SW480 (cell line): ENCODE data around the gene ZDHHC11B.
A peak's percentile ranks its signal among the peaks of the same experiment; 100 is the strongest.
"Not testable (repeated sequence)": the region's sequence is repeated elsewhere in the genome, so short reads cannot be mapped to it uniquely, and the experiment has no call there.

Source experiments
- DNase-seq: peaks from one replicate; pipeline ENCODE4 v3.0.0-alpha.2; 2016; ENCODE audit warnings: low spot score

The ZDHHC11B gene, protein sequence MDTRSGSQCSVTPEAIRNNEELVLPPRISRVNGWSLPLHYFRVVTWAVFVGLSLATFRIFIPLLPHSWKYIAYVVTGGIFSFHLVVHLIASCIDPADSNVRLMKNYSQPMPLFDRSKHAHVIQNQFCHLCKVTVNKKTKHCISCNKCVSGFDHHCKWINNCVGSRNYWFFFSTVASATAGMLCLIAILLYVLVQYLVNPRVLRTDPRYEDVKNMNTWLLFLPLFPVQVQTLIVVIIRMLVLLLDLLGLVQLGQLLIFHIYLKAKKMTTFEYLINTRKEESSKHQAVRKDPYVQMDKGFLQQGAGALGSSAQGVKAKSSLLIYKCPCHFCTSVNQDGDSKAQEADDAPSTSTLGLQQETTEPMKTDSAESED

DNA sequence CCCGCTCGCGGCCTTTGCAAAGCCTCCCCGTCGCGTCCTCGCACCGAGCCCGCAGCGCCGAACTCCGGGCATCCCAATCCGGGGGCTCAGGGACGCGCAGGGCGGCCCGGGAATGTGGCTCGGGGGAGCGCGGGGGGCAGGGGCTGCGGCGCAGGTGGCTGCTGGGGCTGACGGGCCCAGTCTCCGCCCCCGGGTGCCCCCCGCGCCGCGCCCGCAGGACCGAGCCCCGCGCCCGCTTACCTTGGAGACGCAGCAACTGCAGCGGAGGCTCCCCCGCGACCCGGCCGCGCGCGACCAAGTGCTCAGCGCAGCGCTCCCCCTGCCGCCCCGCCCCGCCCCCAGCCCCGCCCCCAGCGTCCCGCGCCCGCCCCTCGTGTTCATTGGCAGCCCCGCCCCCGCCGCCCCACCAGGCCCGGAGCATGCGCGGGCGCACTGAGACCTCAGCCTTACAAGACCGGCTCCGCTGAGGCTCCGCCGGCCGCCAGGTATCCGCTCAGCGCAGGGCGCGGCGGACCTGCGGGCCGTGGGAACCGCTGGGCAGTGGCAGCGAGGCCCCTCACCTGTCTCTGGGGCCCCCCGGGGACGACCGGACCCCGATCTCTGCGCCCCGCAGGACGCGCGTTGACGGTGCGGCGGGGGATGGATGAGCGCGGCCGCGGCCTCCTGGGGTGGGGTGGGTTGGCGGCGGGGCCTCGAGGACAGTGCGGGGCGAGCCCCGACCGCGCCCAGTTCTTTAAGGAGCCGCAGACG is at the start of gene ZDHHC11B:
Gene ZDHHC11B (minus strand): TSS at position 302 of the 750 bp plus-strand sequence. CDS start 17,810 bp downstream, outside the sequence.
- DNase-seq: peak; percentile 82

DNA sequence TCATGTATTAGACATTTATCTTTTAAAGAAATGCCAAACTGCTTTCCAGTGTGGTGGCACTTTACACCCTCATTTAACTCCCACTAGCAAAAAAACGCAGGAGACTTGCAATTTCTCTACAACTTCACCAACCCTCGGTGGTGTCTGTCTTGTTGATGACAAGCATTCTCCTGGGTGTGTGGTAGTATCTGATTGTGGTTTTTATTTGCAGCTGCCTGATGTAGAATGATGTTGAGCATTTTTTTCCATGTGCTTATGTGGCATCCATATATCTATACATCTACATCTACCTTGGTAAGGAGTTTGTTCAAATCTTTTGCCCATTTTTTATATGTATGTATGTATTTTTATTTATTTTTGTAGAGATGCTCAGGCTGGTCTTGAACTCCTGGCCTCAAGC is 49.5 kb upstream of the ZDHHC11B start:
- DNase-seq: not testable (repeated sequence)

DNA sequence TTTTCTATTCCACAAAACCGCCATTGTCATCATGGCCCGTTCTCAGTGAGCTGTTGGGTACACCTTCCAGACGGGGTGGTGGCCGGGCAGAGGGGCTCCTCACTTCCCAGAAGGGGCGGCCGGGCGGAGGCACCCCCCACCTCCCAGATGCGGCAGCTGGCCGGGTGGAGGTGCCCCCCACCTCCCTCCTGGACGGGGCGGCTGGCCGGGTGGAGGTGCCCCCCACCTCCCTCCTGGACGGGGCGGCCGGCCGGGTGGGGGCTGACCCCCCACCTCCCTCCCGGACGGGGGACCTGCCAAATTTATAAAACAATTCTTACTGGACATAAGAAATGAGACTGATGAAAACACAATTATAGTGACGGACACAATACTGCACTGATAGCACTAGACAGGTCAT is 43.7 kb upstream of the ZDHHC11B start:
- DNase-seq: not testable (repeated sequence)

DNA sequence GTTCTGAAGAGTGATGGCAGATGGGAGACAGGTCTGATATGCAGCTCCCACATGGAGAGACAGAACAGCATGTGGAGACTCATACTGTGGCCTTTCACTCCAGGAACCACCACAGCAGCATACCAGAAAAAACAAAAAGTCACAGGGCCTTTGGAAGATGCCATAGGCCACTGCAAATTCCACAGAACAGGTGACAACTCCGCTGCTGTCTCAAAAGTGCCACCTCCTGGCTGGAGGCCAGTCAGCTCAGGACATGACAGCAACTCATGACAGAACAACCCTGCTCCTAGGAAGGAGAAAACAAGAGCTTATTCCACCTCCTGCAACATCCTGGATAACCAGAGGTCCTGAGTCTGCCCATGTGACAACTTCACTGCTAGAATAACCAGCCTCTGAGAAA is 41.0 kb upstream of the ZDHHC11B start:
- not testable (repeated sequence) for DNase-seq

DNA sequence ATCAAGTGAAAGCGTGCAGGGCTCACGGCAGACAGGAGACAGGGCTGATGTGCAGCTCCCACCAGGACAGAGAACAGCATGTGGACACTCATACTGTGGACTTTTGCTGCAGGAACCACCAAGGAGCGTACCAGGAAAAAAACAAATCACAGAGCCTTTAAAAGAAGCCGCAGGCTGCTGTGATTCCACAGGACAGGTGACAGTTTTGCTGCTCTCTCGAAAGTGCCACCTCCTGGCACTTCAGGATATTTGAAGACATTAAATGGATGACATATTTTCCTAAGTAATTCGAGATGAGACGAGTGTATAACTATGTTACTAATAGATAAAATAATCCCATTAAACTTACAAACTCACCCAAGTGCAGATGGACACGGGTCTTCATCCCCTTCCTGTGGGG is 37.0 kb upstream of the ZDHHC11B start:
- DNase-seq: peak; percentile 20

DNA sequence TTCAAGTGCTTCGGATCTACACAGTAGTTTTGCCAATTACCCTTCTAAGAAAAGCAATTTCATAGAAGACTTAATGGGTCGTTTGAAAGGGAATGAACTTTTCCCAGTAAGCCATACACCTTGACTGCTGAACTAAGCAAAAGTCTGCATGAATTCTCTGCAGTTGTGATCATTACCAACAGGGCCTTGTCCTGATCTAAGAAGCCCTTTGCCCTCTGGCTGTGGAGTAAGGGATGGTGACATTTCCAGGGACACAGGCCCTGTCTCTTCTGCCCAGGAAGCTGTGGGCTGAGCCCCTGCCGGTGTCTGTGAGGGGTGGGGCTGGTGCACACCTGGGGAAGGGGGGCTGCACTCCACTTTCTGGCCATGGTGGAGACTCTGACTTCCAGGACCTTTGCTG is 35.7 kb upstream of the ZDHHC11B start:
- no peak for DNase-seq

DNA sequence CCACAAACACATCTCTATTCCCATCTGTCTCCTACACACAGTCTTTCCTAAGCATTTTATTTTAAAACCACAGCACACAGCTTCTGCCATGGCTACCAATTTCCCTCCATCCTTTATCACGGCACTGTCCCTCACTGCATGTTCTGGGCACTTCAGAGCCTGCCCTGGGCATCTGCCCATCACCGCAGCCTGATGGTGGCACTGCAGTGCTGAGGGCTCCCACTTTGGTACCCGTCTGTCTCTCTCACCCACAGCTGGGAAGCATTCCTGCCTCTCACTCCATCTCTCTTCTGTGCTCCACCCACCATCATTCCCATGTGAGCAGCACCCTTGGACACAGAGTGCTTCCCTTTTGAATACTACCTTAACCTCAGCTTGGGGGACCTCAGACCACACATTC is 34.5 kb upstream of the ZDHHC11B start:
- DNase-seq: no peak

DNA sequence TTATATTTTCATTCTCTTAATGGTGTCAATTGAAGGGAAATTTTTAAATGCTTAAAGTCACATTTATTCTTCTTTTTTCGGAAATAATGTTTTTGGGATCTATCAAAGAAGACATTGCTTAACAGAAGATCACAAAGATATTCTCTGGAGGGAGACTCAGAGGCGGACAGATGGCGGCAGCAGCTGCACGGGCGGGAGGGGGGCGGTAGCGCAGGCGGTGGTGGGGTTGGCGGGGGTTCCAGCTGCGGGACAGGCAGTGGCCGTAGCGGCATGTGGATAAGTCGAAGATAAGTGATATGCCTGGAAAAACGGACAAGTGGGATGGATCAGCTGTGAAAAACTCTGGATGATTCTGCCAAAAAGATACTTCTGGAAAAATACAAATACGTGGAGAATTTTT is 31.6 kb upstream of the ZDHHC11B start:
- DNase-seq: no peak

DNA sequence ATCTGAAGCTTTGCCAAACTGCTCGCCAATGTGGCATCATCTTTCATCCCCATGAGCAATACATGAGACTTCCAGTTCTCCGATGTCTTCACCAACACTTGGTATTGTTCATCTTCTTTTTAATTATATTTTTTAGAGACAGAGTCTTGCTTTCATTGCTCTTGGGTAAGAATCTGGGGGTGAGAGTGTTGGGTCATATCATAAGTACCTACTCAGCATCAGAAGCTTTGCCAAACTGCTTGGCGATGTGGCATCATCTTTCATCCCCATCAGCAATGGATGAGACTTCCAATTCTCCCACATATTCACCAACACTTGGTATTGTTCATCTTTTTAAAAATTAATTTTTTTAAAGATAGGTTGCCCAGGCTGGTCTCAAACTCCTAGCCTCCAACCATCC is 30.9 kb upstream of the ZDHHC11B start:
- no peak for DNase-seq

DNA sequence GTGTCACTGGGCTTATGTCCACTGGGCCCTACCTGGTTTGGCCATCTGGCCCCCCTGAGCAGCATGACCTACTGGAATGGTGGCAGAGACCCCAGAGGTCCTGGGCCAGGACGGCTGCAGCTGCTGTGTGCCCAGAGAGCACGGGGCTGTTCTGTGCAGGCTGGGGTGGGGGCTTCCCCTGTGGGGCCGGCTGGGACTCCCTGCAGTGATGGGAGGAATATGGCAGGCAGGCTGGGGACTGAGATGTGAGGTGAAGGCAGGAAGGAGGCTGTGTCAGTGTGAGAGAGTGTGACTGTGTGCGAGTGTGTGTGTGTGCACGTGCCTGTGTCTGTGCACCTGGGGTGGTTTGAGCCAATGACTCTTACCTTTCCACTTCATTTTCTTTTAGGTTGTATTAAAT is 29.0 kb upstream of the ZDHHC11B start:
- DNase-seq: not testable (repeated sequence)

DNA sequence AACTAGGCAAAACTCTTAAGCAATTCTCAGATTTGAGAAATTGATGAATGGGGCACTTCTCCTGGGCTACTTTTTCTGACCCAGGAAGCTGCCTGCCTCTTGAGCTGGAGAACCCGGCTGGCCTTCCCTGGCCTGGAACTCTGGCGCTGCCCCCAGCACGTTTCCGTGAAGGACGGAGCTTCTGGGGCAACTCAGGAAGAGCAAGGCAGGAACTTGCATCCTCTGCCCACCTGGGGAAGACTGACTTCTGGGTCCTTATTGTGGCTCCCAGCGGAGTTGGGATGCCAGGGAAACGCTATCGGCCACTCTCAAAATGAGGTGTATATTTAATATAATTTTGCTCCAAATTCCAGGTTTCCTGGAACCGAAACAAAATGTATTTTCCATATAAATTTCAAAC is 26.9 kb upstream of the ZDHHC11B start:
- not testable (repeated sequence) for DNase-seq

DNA sequence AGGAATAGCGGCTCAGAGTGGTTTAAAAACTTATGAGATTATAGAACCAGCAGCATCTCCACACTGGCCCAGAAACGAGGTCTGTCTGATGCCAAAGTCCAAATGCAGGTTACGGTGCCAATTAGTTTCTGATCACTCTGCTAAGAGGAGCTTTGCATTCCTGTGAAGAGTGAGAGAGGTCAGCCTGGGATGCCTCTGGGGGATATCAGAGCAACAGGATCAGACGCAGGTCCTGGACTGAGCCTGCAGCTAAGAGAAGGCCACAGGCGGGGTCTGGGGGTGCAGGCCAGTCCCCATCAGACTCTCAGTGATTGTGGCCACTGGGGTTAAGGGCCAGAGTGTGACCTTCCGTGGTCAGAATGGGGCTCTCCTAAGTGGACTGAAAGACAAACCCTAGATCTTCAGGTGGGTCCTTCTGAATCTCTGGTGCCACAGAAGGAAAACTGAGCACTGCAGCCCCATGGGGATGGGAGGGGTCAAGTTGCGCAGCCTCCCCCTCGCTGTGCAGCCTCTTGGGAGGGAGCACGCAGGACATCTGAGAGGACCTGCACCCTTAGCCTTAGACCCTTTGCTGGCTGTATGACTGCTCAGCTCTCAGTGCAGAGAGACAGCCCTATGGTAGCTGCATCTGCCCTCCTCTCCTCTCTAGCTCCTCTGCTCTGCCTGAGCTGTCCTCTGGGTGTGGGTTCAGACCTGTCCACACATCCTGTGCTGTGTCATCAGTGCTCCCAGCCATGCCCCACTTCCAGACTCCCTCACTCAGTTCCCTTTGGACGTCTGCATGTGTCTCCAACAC is 23.4 kb upstream of the ZDHHC11B start:
- not testable (repeated sequence) for DNase-seq

DNA sequence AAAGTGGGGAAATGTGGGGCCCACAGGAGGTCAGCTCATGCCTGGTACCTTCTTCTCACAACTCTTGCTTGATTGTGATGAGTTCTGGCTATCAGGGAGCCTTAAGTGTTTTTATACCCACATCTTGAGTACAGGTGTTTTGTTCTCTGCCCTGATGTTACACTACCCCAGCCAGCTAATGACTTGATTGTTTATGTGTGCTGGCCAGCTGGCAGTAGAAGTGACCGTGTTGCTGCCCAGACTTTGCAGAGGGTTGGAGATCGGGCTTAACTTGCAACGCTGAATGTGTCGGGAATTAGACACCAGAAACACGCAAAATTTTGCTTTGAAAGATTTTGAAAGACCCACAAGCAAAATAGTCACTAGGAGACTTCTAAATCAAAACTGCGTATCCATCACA is 16.9 kb upstream of the ZDHHC11B start:
- no peak for DNase-seq

DNA sequence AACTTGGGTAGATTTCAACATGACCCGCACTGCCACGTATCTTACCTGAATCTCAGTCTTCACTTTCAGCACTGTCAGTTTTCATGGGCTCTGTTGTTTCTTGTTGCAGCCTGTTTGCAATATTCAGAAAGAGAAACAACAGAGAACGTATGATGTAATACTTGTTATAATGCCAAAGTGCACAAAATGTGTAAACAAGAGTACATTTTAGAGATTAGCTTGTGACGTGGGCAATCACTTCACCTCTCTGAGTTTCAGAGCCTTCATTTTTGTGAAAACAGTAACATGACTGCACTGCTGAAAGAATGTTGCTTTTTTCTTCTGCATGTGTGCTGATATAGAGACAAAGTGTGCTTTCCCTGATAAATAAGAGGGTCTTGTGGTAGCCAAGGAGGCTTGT is 16.5 kb upstream of the ZDHHC11B start:
- DNase-seq: not testable (repeated sequence)

DNA sequence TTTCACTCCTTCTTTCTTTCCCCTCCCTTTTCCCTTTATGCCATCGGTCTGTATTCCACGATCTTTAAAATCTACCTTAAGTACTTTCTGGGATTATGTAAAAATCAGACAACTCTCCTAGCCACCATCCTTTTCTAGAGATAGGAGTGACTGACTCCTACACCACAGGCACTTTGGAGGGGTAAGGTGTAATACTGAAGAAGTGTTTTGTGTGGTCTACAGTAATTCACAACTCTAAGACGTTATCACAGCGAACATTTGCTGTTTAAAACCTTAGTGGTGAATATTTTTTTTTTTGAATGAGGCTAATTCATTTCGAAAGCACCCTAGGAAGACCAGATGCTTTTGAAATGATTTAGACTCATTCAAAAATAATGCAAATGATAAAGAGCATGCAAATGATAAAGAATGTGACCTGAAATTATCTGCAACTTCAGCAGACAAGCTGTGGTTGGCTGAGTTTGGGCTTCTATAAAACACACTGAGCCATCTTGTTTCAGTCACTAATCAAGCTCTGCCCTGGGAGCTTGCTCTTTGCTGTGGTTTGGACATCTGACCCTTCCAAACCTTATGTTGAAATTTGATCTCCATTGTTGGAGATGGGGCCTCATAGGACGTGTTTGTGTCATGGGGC is 14.1 kb upstream of the ZDHHC11B start:
- DNase-seq: not testable (repeated sequence)

DNA sequence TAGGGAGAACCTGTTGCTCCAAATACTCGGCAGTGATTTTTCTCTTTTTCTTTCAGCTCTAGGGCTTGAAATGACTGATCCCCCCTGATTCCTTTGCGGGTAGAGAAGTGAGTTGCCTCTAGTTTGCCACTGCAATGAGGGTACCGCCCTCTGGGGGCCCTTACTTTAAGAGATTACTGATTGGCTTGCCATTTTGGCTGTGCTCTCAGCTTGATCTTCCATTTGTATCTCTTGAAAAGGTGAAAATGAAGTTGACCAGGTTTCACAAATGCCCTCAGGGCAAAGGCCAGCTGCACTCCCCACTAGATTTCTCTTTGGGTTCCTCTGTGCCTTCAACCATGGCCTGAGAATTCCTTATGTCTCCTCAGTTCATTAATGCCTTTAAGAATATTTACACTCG is 13.5 kb upstream of the ZDHHC11B start:
- not testable (repeated sequence) for DNase-seq

DNA sequence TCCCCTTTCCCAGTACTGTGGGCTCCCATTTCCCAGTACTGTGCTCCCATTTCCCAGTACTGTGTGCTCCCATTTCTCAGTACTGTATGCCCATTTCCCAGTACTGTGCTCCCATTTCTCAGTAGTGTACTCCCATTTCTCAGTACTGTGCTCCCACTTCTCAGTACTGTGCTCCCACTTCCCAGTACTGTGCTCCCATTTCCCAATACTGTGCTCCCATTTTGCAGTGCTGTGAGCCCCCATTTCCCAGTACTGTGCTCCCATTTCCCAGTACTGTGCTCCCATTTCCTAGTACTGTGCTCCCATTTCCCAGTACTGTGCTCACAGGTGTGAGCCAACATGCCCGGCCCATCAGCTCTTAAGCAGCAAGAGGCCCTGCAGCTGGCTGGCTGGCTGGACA is 11.3 kb upstream of the ZDHHC11B start:
- DNase-seq: not testable (repeated sequence)

DNA sequence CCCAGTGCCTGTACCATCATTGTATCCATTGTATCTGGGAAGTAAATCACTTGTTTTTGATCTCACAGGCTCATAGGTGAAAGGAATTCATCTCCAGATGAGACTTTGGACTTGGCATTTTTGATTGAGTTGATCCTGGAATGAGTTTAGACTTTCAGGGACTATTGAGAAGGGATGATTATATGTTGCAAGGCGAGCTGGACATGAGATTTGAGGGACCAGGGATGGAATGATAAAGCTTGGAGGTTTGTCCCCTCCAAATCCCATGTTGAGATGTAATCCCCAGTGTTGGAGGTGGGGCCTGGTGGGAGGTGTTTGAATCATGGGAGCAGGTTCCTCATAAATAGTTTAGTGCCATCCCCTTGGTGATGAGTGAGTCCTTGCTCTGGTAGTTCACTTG is 10.4 kb upstream of the ZDHHC11B start:
- DNase-seq: not testable (repeated sequence)

DNA sequence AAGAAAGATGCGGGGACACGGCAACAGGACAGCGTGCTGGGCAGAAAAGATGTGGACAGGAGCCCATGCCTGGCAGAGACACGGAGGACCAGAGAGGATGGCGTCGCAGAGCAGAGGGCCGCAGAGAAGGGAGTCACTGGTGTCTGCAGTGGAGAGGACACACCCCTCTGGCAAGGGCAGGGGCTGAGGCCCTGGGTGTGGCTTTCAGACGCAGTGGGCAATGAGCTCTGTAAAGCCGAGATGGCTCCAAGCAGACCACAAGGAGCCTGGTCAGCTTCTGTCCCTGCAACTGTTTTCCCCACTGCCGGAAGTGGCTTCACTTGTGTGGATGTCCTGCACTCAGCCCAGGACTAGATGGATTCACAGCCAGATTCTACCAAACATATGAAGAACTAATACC is 4.2 kb upstream of the ZDHHC11B start:
- not testable (repeated sequence) for DNase-seq

DNA sequence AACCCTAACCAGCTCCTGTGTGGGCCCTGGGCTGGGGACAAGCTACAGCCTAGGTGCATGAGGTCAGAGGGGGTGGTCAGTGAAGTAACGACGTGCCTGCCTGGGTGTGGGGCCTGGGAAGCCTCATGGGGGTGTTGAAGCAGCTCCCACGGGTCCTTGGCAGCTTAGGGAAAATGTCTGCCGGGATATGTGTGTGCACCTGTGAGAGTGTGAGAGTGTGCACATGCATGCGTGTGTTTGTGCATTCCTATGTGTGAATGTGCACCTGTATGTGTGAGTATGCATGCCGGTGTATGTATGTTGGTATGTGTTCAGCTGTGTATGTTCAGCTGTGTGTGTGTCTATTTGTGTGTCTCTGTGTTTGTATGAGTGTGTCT is 3.3 kb upstream of the ZDHHC11B start:
- not testable (repeated sequence) for DNase-seq

DNA sequence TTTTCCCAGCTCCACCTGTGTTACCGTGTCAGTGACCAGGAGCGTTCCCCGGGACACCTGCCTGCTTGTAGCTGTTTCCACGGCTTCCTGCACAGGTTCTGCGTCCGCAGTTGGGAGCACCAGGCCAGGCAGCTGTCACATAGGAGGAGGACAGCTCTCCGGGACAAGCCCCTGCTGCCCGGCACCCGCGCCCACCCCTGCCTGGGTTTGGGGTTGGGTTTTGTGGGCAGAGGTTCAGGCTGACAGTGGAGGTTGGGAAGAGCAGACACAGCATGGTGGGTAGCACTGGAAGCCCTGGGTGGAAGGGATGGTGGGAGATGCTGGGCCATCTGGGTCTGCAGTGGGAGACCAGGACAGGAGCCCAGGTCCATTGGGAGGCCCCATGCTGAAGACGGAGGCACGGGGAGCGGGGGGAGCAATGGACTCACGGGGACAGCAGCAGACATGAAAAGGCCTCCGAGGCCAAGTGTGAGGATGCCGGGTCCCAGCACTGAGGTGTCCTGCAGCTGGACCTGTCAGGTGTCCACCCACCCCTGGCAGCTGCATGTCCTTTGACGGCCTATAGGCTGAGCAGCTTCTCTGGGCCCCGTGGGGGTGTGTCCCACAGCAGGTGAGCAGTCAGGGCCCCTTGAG is 2.8 kb upstream of the ZDHHC11B start:
- DNase-seq: not testable (repeated sequence)
